Keratinocyte (primary cell): ENCODE results near the gene IL12RB2.

Experiments used
- EZH2 ChIP-seq: IDR thresholded peaks from one replicate; pipeline ENCODE4 v1.6.1; 2012; ENCODE audit warnings: inconsistent platforms, mild to moderate bottlenecking, low read length, moderate library complexity
- TF ChIP-seq, protein P1 (sequence below), 3 experiments: IDR thresholded peaks in 1 of 3; conservative IDR thresholded peaks in 1 of 3; optimal IDR thresholded peaks in 1 of 3; 2 replicates in 2 of 3; 3 replicates in 1 of 3; pipeline versions ENCODE3 to v1.5.1; 2011; ENCODE audit warnings: low read length in 3 of 3, mild to moderate bottlenecking in 3 of 3, moderate library complexity in 2 of 3, control low read depth in 1 of 3, inconsistent platforms in 1 of 3; ENCODE audit not compliant: insufficient read depth in 2 of 3; ENCODE audit errors: extremely low read depth in 1 of 3

DNA sequence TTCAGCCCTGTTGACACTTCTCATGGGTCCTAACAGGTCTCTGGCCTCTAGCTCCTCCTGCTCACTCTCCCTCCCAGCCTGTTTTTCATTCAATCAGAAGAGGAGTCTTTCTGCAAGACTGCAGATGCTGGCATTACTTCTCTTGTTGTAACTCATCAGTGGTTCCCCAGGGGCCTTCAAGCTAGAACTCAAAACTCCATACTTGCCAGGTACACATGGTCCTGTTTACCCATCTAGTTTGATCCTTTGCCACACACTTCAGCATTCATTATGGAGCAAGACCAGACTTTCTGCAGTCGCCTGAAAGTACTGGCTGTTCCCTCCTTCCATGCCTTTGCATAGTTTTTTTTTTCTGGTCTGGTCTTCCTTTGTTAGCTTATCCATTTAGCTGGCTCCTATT lies 74.6 kb downstream of the IL12RB2 start:
- TF ChIP-seq, protein P1, sequence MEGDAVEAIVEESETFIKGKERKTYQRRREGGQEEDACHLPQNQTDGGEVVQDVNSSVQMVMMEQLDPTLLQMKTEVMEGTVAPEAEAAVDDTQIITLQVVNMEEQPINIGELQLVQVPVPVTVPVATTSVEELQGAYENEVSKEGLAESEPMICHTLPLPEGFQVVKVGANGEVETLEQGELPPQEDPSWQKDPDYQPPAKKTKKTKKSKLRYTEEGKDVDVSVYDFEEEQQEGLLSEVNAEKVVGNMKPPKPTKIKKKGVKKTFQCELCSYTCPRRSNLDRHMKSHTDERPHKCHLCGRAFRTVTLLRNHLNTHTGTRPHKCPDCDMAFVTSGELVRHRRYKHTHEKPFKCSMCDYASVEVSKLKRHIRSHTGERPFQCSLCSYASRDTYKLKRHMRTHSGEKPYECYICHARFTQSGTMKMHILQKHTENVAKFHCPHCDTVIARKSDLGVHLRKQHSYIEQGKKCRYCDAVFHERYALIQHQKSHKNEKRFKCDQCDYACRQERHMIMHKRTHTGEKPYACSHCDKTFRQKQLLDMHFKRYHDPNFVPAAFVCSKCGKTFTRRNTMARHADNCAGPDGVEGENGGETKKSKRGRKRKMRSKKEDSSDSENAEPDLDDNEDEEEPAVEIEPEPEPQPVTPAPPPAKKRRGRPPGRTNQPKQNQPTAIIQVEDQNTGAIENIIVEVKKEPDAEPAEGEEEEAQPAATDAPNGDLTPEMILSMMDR (optimal IDR thresholded peaks at IDR 0.05 in 1 of 3, IDR thresholded peaks at IDR 0.05 in 1 of 3, conservative IDR thresholded peaks at IDR 0.05 in 1 of 3; ENCODE audit: extremely low read depth in 1 of 3, insufficient read depth in 2 of 3, low read length in 3 of 3): no peak
- TF ChIP-seq EZH2: no peak
